Mesendoderm (in vitro differentiated cells): ENCODE results near the gene LHX1.

Experiments
- DNase-seq: peaks from one replicate; pipeline ENCODE4 v3.0.0; 2013
- H2AK5ac ChIP-seq: 2 replicates; pipeline ENCODE4 v1.6.1; 2013; ENCODE audit warnings: low read length, inconsistent platforms
- H2BK120ac ChIP-seq: 2 replicates; pipeline ENCODE4 v1.6.1; 2013; ENCODE audit warnings: low read depth, mild to moderate bottlenecking, low read length, moderate library complexity, mixed read lengths
- H2BK15ac ChIP-seq: replicated peaks from 2 replicates; pipeline ENCODE4 v1.6.1; 2013; ENCODE audit warnings: low read depth, mild to moderate bottlenecking, moderate library complexity
- H2BK5ac ChIP-seq: 2 replicates; pipeline ENCODE4 v1.6.1; 2013; ENCODE audit warnings: low read length, inconsistent platforms
- H3K18ac ChIP-seq: 2 replicates; pipeline ENCODE4 v1.6.1; 2013; ENCODE audit warnings: mild to moderate bottlenecking, low read length, mixed read lengths
- H3K23ac ChIP-seq: one replicate; pipeline ENCODE4 v1.6.1; 2013; ENCODE audit warnings: low read length
- H3K27ac ChIP-seq: 2 replicates; pipeline ENCODE4 v1.5.1; 2013; ENCODE audit warnings: low read depth, mild to moderate bottlenecking, inconsistent platforms, low read length, moderate library complexity
- H3K27me3 ChIP-seq: 2 replicates; pipeline ENCODE4 v1.6.1; 2013; ENCODE audit warnings: low read length, control low read depth, mild to moderate bottlenecking, inconsistent platforms; ENCODE audit not compliant: insufficient read depth, poor library complexity
- H3K36me3 ChIP-seq: 2 replicates; pipeline ENCODE4 v1.6.1; 2013; ENCODE audit warnings: low read length, inconsistent platforms; ENCODE audit not compliant: control insufficient read depth, insufficient read depth
- H3K4ac ChIP-seq: one replicate; pipeline ENCODE4 v1.6.1; 2013; ENCODE audit warnings: low read depth, mild to moderate bottlenecking, low read length, moderate library complexity
- H3K4me1 ChIP-seq: 2 replicates; pipeline ENCODE4 v1.6.1; 2013; ENCODE audit warnings: low read depth, low read length, inconsistent platforms; ENCODE audit not compliant: control insufficient read depth
- H3K4me2 ChIP-seq: 2 replicates; pipeline ENCODE4 v1.6.1; 2013; ENCODE audit warnings: low read length
- H3K4me3 ChIP-seq: 2 replicates; pipeline ENCODE4 v1.5.1; 2013; ENCODE audit warnings: mild to moderate bottlenecking, low read length
- H3K56ac ChIP-seq: one replicate; pipeline ENCODE4 v1.6.1; 2013; ENCODE audit warnings: low read length
- H3K79me1 ChIP-seq: 2 replicates; pipeline ENCODE4 v1.6.1; 2013; ENCODE audit warnings: low read length, inconsistent platforms
- H3K79me2 ChIP-seq: 2 replicates; pipeline ENCODE4 v1.6.1; 2013; ENCODE audit warnings: mild to moderate bottlenecking, low read length; ENCODE audit not compliant: control insufficient read depth, insufficient read depth
- H3K9ac ChIP-seq: 2 replicates; pipeline ENCODE4 v1.6.1; 2013; ENCODE audit warnings: low read length, inconsistent platforms
- H4K5ac ChIP-seq: one replicate; pipeline ENCODE4 v1.6.1; 2013; ENCODE audit warnings: low read length
- H4K8ac ChIP-seq: one replicate; pipeline ENCODE4 v1.6.1; 2013; ENCODE audit warnings: low read depth, mild to moderate bottlenecking, control low read depth, low read length, moderate library complexity
- WGBS: extraction: QIAGEN DNeasy Blood & Tissue Kit; methylation state at CpG from one replicate; pipeline ENCODE4 v1.1.7; 2013; ENCODE audit warnings: low lambda C conversion rate, missing lambda C conversion rate; ENCODE audit not compliant: insufficient coverage; ENCODE audit errors: extremely low coverage; 5-methylcytosine and 5-hydroxymethylcytosine counted together

The LHX1 gene

DNA sequence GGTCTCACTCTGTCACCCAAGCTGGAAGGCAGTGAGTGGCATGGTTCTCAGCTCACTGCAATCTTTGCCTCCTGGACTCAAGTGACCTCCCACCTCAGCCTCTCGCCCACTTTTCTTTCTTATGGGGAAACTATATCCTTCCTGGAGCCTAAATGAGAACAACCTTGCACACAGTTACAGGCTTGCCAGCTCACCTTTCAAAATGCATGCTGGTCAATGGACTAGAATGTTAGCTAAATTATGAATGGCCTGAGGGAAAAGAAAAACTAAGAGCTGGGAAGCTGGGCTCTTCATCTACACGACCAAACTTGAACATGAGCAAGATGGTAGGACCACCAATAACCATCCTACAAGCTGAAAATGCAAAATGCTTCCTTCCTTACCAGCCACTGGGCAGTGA is 10.6 kb upstream of the LHX1 start:
- Histone ChIP-seq H2AK5ac (peak overlapping the region; percentile 68), H2BK15ac (no peak overlapping the region), H2BK120ac (peak overlapping the region; percentile 45), H4K8ac (no peak overlapping the region), H3K56ac (peak overlapping the region; percentile 80), H3K4ac (peak overlapping the region; percentile 71), H3K79me1 (peaks cover 12% of the 10 kb centered on the region), H3K9ac (peak overlapping the region; percentile 51), H4K5ac (peak overlapping the region; percentile 85), H3K4me1 (peaks cover 59% of the 10 kb centered on the region), H3K36me3 (peaks cover 4% of the 10 kb centered on the region), H3K4me2 (no peak overlapping the region), H3K23ac (peak overlapping the region; percentile 38), H3K4me3 (no peak overlapping the region), H3K79me2 (peaks cover 10% of the 10 kb centered on the region), H2BK5ac (peak overlapping the region; percentile 87), H3K18ac (peak overlapping the region; percentile 85), H3K27me3 (peaks cover 5% of the 10 kb centered on the region), H3K27ac (peak overlapping the region; percentile 64)
- DNase-seq: no peak
- no CpG with 5 or more reads among the region's 2 CpGs for WGBS

DNA sequence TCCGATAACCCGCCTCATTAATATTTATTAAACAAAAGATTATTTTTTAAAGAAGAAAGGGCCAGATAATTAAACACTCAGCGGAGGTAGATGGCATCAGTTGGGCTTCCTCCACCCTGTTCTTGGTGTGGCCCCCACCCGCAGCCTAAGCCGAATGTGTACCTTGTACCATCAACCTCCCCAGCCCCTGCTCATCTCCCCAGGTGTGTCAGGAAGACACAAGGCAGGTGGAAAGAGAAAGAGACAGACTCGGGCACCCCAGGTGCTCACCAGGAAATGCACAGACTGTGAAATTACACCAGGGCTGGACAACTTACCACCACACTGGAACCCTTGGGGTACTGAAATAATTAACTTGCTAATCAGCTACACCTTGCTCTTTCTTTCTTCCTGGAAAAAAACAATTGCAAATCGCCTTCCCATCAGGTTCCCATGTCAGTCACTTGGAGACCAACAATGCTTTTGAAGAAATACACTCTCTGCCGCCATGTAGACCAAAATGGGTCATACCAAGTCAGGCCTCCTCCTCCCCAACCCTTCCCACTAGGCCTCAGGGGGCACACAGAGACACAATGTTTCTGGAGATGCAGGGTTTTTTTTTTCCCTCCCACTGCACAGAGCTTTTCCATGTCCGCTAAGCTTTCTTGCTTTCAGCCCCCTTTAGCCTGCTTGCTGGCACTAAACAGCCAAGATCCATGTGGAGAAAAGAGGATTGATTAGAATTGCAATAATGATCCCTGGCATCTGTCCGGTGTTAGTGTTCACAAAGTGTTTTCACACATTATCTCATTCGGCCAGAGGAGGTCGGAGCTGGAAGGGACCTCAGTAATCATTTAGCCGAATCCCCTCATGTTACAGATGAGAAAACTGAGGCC is 8.6 kb upstream of the LHX1 start:
- no CpG with 5 or more reads among the region's 13 CpGs for WGBS
- peaks cover 9% of the 10 kb centered on the region for H3K36me3 ChIP-seq

DNA sequence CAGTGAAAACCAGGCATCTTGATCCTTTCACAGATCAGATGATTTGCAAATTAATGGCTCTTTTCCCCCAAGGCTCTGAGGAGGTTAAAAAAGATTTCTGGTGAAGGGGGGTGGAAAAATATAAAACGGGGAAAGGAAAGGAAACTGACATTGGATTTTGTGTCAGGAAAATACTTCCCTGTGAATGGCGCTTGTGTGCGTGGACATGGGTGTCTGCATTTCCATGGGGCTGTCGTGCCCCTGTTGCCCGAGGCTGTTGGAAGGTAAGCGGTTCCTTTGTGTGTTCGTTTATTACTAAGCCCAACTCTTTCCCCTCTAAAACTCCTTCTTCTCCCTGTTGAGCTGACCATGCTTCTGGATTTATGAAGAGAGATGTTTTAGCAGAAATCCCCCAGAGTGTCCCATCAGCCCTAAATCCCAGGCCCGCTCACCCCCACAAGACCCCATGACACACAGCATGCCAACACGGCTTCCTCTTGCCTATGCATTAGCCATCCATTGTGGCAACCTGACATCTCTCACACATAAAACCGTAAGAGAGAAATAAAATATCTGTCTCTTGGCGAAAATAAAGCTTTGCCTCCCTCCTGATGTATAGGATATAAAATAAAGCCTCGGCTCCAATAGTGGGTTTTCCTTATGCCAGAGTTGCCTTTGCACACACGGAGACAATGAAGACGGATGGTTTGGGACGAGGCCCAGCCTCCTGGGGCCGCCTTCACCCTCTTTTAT is 7.3 kb upstream of the LHX1 start:
- no peak overlapping the region for H3K4me2 ChIP-seq
- peak overlapping the region; percentile 23 for H3K4ac ChIP-seq
- H2BK5ac ChIP-seq: no peak overlapping the region
- no peak overlapping the region for H2BK120ac ChIP-seq
- DNase-seq: no peak
- no peak overlapping the region for H4K8ac ChIP-seq
- peaks cover 19% of the 10 kb centered on the region for H3K27me3 ChIP-seq
- H3K23ac ChIP-seq: no peak overlapping the region
- H3K4me1 ChIP-seq: peaks cover 53% of the 10 kb centered on the region
- H3K36me3 ChIP-seq: peaks cover 10% of the 10 kb centered on the region
- H3K56ac ChIP-seq: peak overlapping the region; percentile 72
- H3K79me1 ChIP-seq: peaks cover 21% of the 10 kb centered on the region
- H4K5ac ChIP-seq: no peak overlapping the region
- no peak overlapping the region for H3K4me3 ChIP-seq
- H3K18ac ChIP-seq: peak overlapping the region; percentile 64
- H2AK5ac ChIP-seq: no peak overlapping the region
- WGBS: no CpG with 5 or more reads among the region's 16 CpGs
- H2BK15ac ChIP-seq: peak overlapping the region; percentile 7
- peak overlapping the region; percentile 38 for H3K9ac ChIP-seq
- H3K27ac ChIP-seq: no peak overlapping the region
- peaks cover 38% of the 10 kb centered on the region for H3K79me2 ChIP-seq

More for the DNA sequence above, 8.6 kb upstream of the LHX1 start:
- peaks cover 25% of the 10 kb centered on the region for H3K79me2 ChIP-seq
- H3K23ac ChIP-seq: no peak overlapping the region
- peak overlapping the region; percentile 24 for H2BK5ac ChIP-seq
- peak overlapping the region; percentile 35 for H2BK120ac ChIP-seq
- DNase-seq: no peak
- H3K27me3 ChIP-seq: peaks cover 17% of the 10 kb centered on the region
- peak overlapping the region; percentile 8 for H3K4ac ChIP-seq
- no peak overlapping the region for H2BK15ac ChIP-seq
- no peak overlapping the region for H3K4me3 ChIP-seq
- peak overlapping the region; percentile 72 for H3K56ac ChIP-seq
- no peak overlapping the region for H2AK5ac ChIP-seq
- H3K9ac ChIP-seq: peak overlapping the region; percentile 29
- H3K79me1 ChIP-seq: peaks cover 18% of the 10 kb centered on the region
- no peak overlapping the region for H4K5ac ChIP-seq
- H3K4me2 ChIP-seq: no peak overlapping the region
- no peak overlapping the region for H4K8ac ChIP-seq
- peak overlapping the region; percentile 50 for H3K27ac ChIP-seq
- peaks cover 55% of the 10 kb centered on the region for H3K4me1 ChIP-seq
- peak overlapping the region; percentile 64 for H3K18ac ChIP-seq

DNA sequence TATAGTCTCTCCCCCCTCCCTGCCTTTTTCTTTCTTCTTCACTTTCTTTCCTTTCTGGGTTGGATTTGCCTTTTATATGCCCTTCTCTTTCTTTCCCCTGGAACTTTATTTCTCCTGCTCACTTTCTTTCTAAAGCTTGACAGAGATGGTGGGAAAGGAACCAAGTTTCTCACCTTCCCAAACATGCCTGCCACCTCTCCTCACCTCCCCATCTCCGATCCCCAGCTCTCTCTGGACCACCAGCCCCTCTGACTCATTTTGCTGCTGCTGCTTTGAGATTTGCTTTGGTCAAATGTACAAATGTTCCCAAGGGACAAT is 6.7 kb upstream of the LHX1 start:
- H4K8ac ChIP-seq: no peak overlapping the region
- H2BK120ac ChIP-seq: no peak overlapping the region
- H3K18ac ChIP-seq: no peak overlapping the region
- no peak overlapping the region for H2BK5ac ChIP-seq
- H2BK15ac ChIP-seq: no peak overlapping the region
- H3K27ac ChIP-seq: no peak overlapping the region
- no peak overlapping the region for H4K5ac ChIP-seq
- H3K4me3 ChIP-seq: no peak overlapping the region
- H2AK5ac ChIP-seq: no peak overlapping the region
- no peak overlapping the region for H3K23ac ChIP-seq
- WGBS: no CpG with 5 or more reads among the region's 1 CpG
- H3K36me3 ChIP-seq: peaks cover 8% of the 10 kb centered on the region
- H3K4me2 ChIP-seq: no peak overlapping the region
- H3K4ac ChIP-seq: no peak overlapping the region
- peaks cover 41% of the 10 kb centered on the region for H3K79me2 ChIP-seq
- no peak overlapping the region for H3K9ac ChIP-seq
- DNase-seq: no peak
- H3K4me1 ChIP-seq: peaks cover 49% of the 10 kb centered on the region
- peaks cover 19% of the 10 kb centered on the region for H3K27me3 ChIP-seq
- peaks cover 17% of the 10 kb centered on the region for H3K79me1 ChIP-seq
- peak overlapping the region; percentile 6 for H3K56ac ChIP-seq

DNA sequence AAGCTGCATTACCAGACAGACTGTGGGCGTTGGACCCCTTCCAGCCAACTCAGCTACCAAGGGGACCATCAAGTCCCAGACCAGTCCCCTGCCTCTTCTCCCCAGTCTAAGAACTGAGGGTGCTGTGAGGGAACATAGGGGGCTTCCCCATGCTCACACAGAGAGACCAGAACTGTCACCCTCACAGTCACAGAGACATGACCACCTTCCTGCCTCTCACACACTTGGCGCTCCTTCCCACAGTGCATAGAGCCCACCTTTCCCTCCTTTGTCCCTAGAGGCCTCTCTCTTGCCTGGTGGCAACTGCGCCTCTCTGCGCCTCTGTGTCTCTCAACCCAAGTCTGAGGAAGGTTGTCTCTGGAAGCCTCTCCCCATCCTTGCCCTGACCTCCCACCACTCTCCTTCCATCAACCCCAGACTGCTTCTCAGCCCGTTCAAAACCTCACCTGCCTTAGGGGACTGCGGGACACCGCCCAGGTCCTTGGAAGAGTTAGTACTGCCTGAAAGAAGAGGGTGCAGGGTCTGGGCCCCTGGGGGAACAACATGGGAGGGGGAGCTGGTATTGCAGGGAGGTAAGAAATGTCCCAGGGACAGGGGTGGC is 6.1 kb upstream of the LHX1 start:
- Histone ChIP-seq H3K18ac (peak overlapping the region; percentile 15), H3K4ac (peak overlapping the region; percentile 23), H3K4me1 (peaks cover 44% of the 10 kb centered on the region), H3K23ac (no peak overlapping the region), H3K79me2 (peaks cover 47% of the 10 kb centered on the region), H3K27ac (no peak overlapping the region), H2BK5ac (peak overlapping the region; percentile 65), H3K4me3 (no peak overlapping the region), H3K79me1 (peaks cover 16% of the 10 kb centered on the region), H3K9ac (peak overlapping the region; percentile 76), H4K8ac (no peak overlapping the region), H3K36me3 (peaks cover 8% of the 10 kb centered on the region), H2AK5ac (peak overlapping the region; percentile 51), H2BK15ac (no peak overlapping the region), H2BK120ac (no peak overlapping the region), H4K5ac (no peak overlapping the region), H3K4me2 (peak overlapping the region; percentile 7), H3K27me3 (peaks cover 19% of the 10 kb centered on the region), H3K56ac (peak overlapping the region; percentile 6)
- DNase-seq: no peak
- WGBS: no CpG with 5 or more reads among the region's 7 CpGs
